Panc1 (cell line): Measurements from ENCODE around the gene FGD5. TPM values are rescaled to one million over a fixed set of nuclear protein-coding genes. Genes with fewer than 3 reads are reported as not detected.

Experiments used
- ATAC-seq: fragments of 200-7000 bp; cut with Tn5 transposase; 2 replicates; pipeline ENCODE4 v1.9.1; 2020; ENCODE audit warnings: mild to moderate bottlenecking, moderate library complexity
- BruUV-seq: library from RNA; stranded (reverse); fragments of 400-500 nt; replicated peaks from 2 replicates; lab custom pipeline; 2021; lab: Mats Ljungman, UMichigan
- CTCF ChIA-PET: fragments of 300-600 bp; sonication (Branson Sonifier 250); formaldehyde crosslinking; loops from one replicate; lab custom pipeline; 2022; ENCODE audit warnings: antibody characterized with exemption; lab: Charles Lee
- POLR2A ChIA-PET: fragments of 300-600 bp; sonication (Branson Sonifier 250); formaldehyde crosslinking; loops from one replicate; lab custom pipeline; 2022; ENCODE audit warnings: antibody characterized with exemption; lab: Charles Lee
- DNase-seq: peaks from one replicate; pipeline ENCODE4 v3.0.0-alpha.2; 2010; ENCODE audit warnings: low read depth, low spot score
- H3K27ac ChIP-seq: 2 replicates; pipeline ENCODE4 v1.5.1; 2011; ENCODE audit warnings: mild to moderate bottlenecking, low read length, inconsistent platforms
- H3K27me3 ChIP-seq: fragments of 200-500 bp; sonication (Bioruptor generic); 2 replicates; pipeline ENCODE4 v1.6.0; 2014; ENCODE audit warnings: low read length, inconsistent platforms; ENCODE audit not compliant: control insufficient read depth, insufficient read depth
- H3K36me3 ChIP-seq: fragments of 200-500 bp; sonication (Bioruptor generic); 2 replicates; pipeline ENCODE4 v1.5.1; 2014; ENCODE audit warnings: inconsistent platforms, mild to moderate bottlenecking, low read length, moderate library complexity; ENCODE audit not compliant: control insufficient read depth, insufficient read depth
- H3K4me1 ChIP-seq: 2 replicates; pipeline ENCODE4 v1.5.1; 2011; ENCODE audit warnings: inconsistent platforms, mild to moderate bottlenecking, low read length, moderate library complexity; ENCODE audit not compliant: control insufficient read depth, insufficient read depth
- H3K4me3 ChIP-seq, 2 experiments: 2 replicates each; pipeline ENCODE4 v1.5.1; 2011 to 2012; ENCODE audit warnings: low read depth in 2 of 2, low read length in 2 of 2, mild to moderate bottlenecking in 2 of 2, inconsistent platforms in 1 of 2, moderate library complexity in 1 of 2
- H3K9me3 ChIP-seq: fragments of 200-500 bp; sonication (Bioruptor generic); 2 replicates; pipeline ENCODE4 v1.5.1; 2014; ENCODE audit warnings: low read depth, mild to moderate bottlenecking, inconsistent platforms, low read length, moderate library complexity; ENCODE audit not compliant: control insufficient read depth, insufficient read depth
- CTCF ChIP-seq: fragments of 450-650 bp; IDR thresholded peaks from 2 replicates; pipeline ENCODE4 v1.5.1; 2017; ENCODE audit warnings: mild to moderate bottlenecking
- POLR2AphosphoS5 ChIP-seq: IDR thresholded peaks from 2 replicates; pipeline ENCODE4 v1.6.1; 2012; ENCODE audit warnings: mild to moderate bottlenecking, low read depth, low read length, moderate library complexity
- SIN3A ChIP-seq: IDR thresholded peaks from 2 replicates; pipeline ENCODE4 v1.6.1; 2012; ENCODE audit warnings: low read depth, mild to moderate bottlenecking, low read length, moderate library complexity, borderline replicate concordance; ENCODE audit not compliant: insufficient read depth
- TCF7L2 ChIP-seq: IDR thresholded peaks from 2 replicates; pipeline ENCODE4 v1.6.1; 2011; ENCODE audit warnings: mild to moderate bottlenecking, low read depth, low read length, inconsistent platforms
- in situ Hi-C: cut with HindIII; loops from 2 replicates; pipeline ENCODE4 v1.10.0; 2016; ENCODE audit warnings: low sequenced_read_pairs, low pct_unique_long_range_greater_than_20kb
- intact Hi-C: fragments of 100-400 bp; cut with micrococcal nuclease; formaldehyde crosslinking; loops from one replicate; pipeline ENCODE4 v1.10.0; 2022; ENCODE audit not compliant: unreplicated experiment
- total RNA-seq: library from RNA; stranded (reverse); gene quantifications from one replicate; pipeline ENCODE4 v1.2.1, GENCODE V29; 2021; ENCODE audit not compliant: unreplicated experiment
- TF ChIP-seq, protein P1 (sequence below), 2 experiments: IDR thresholded peaks; 2 replicates each; pipeline ENCODE4 v1.6.1; 2011 to 2012; ENCODE audit warnings: low read depth in 2 of 2, control low read depth in 1 of 2, low read length in 1 of 2, mild to moderate bottlenecking in 1 of 2, moderate library complexity in 1 of 2; ENCODE audit not compliant: insufficient read depth in 1 of 2

FGD5 gene
- total RNA-seq, 1 experiment from 2014 or later, result 0.77 TPM

- BruUV-seq, result no TSS peak
Measured at GRCh38 chr3:14926592-14926991, 107.8 kb downstream of the FGD5 start.

GRCh38 chr3:14927308-14927707 is 108.5 kb downstream of the FGD5 start:
- Histone ChIP-seq H3K4me1 (no peaks in the 10 kb centered on the region), H3K27ac (no peak overlapping the region), H3K9me3 (no peaks in the 10 kb centered on the region), H3K36me3 (no peaks in the 10 kb centered on the region), H3K4me3 (no peak overlapping the region), H3K27me3 (no peaks in the 10 kb centered on the region)
- POLR2A ChIA-PET, result no interaction called here
- no TSS peak for BruUV-seq
- no peak for TF ChIP-seq SIN3A
- in situ Hi-C loops (no loop called here), intact Hi-C loops (loop anchor here (10.0 kb wide), 1 partner anchor 107 kb away; no protein-coding TSS in a partner anchor)
- CTCF ChIA-PET, result no interaction called here
- DNase-seq (no peak), ATAC-seq (no peak)

More at GRCh38 chr3:14926592-14926991, 107.8 kb downstream of the FGD5 start:
- no peaks in the 10 kb centered on the region for H3K9me3 ChIP-seq
- POLR2A ChIA-PET, result no interaction called here
- DNase-seq (no peak), ATAC-seq (no peak)
- TF ChIP-seq, protein P1, sequence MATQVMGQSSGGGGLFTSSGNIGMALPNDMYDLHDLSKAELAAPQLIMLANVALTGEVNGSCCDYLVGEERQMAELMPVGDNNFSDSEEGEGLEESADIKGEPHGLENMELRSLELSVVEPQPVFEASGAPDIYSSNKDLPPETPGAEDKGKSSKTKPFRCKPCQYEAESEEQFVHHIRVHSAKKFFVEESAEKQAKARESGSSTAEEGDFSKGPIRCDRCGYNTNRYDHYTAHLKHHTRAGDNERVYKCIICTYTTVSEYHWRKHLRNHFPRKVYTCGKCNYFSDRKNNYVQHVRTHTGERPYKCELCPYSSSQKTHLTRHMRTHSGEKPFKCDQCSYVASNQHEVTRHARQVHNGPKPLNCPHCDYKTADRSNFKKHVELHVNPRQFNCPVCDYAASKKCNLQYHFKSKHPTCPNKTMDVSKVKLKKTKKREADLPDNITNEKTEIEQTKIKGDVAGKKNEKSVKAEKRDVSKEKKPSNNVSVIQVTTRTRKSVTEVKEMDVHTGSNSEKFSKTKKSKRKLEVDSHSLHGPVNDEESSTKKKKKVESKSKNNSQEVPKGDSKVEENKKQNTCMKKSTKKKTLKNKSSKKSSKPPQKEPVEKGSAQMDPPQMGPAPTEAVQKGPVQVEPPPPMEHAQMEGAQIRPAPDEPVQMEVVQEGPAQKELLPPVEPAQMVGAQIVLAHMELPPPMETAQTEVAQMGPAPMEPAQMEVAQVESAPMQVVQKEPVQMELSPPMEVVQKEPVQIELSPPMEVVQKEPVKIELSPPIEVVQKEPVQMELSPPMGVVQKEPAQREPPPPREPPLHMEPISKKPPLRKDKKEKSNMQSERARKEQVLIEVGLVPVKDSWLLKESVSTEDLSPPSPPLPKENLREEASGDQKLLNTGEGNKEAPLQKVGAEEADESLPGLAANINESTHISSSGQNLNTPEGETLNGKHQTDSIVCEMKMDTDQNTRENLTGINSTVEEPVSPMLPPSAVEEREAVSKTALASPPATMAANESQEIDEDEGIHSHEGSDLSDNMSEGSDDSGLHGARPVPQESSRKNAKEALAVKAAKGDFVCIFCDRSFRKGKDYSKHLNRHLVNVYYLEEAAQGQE (IDR thresholded peaks at IDR 0.05; ENCODE audit: insufficient read depth in 1 of 2, low read depth in 2 of 2, low read length in 1 of 2), result no peak
- no peak for TF ChIP-seq CTCF
- TF ChIP-seq SIN3A, result no peak
- no peak for TF ChIP-seq TCF7L2
- no peak for TF ChIP-seq POLR2AphosphoS5
- intact Hi-C loops (loop anchor here (10.0 kb wide), 1 partner anchor 108 kb away; no protein-coding TSS in a partner anchor), in situ Hi-C loops (no loop called here)
- no peaks in the 10 kb centered on the region for H3K36me3 ChIP-seq
- CTCF ChIA-PET, result interaction anchor here (0.6 kb wide), 1 partner anchor 163 kb away, joined by 6 read pairs; no protein-coding TSS in a partner anchor
- no peak overlapping the region for H3K27ac ChIP-seq
- no peaks in the 10 kb centered on the region for H3K4me1 ChIP-seq
- H3K4me3 ChIP-seq, result no peak overlapping the region
- no peaks in the 10 kb centered on the region for H3K27me3 ChIP-seq

DNA sequence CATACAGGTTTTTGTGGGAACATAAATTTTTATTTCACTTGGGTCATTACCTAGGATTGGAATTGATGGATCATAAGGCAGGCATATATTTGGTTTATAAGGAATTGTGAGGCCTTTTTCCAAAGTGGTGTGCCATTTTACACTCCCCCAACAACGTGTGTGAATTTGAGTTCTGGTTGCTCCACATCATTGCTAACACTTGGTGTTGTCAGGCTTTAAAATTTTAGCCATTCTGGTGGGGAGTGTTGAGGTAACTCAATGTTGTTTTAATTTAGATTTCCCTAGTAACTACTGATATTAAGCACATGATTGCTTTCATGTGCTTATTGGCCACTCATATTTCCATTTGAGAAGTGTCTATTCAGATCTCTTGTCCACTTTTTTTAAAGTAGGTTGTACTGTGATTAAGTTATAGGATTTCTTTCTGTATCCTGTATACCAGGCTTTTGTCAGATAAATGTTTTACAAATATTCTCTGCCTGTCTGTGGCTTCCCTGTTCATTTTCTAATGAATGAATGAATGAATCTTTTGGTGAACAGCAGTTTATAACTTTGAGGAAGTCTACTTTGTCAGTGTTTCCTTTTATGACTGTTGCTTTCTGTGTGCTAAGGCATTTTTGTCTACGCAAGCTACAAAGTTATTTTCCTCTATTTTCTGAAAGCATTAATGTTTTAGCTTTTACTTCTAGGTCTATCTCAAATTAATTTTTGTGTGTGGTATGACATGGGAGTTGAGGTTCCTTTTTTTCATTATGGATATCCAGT is 110.7 kb downstream of the FGD5 start:
- intact Hi-C loops (loop anchor here (10.0 kb wide), 1 partner anchor 105 kb away; no protein-coding TSS in a partner anchor), in situ Hi-C loops (no loop called here)
- no peak overlapping the region for H3K4me3 ChIP-seq
- ChIA-PET CTCF (no interaction called here), POLR2A (no interaction called here)
- no peaks in the 10 kb centered on the region for H3K27me3 ChIP-seq
- no peaks in the 10 kb centered on the region for H3K36me3 ChIP-seq
- ATAC-seq, result no peak
- no peaks in the 10 kb centered on the region for H3K9me3 ChIP-seq
- H3K27ac ChIP-seq, result no peak overlapping the region
- BruUV-seq, result no TSS peak
- no peak for DNase-seq
- no peak for TF ChIP-seq TCF7L2
- TF ChIP-seq, protein P1 (IDR thresholded peaks at IDR 0.05; ENCODE audit: insufficient read depth in 1 of 2, low read depth in 2 of 2, low read length in 1 of 2), result no peak
- TF ChIP-seq SIN3A, result no peak
- TF ChIP-seq POLR2AphosphoS5, result no peak
- no peak for TF ChIP-seq CTCF
- H3K4me1 ChIP-seq, result no peaks in the 10 kb centered on the region
